IMR-90 (cell line): ENCODE measurements around the gene BBS7. TPM values are rescaled to one million over a fixed set of nuclear protein-coding genes. Genes with fewer than 3 reads are reported as not detected.

Source experiments
- ATAC-seq: fragments of 200-7000 bp; cut with Tn5 transposase; 2 replicates; pipeline ENCODE4 v1.9.1; 2020; ENCODE audit warnings: low read depth, mild to moderate bottlenecking, moderate library complexity
- BruUV-seq: library from RNA; stranded (reverse); fragments of 400-500 nt; replicated peaks from 2 replicates; lab custom pipeline; 2021; lab: Mats Ljungman, UMichigan
- CTCF ChIA-PET: fragments of 300-600 bp; formaldehyde crosslinking; extraction: SDS; loops from one replicate; lab custom pipeline; 2021; ENCODE audit warnings: antibody characterized with exemption; lab: Yijun Ruan, JAX
- POLR2A ChIA-PET: fragments of 300-600 bp; sonication (Branson Sonifier 250); formaldehyde crosslinking; loops from one replicate; lab custom pipeline; 2022; ENCODE audit warnings: antibody characterized with exemption; ENCODE audit not compliant: unreplicated experiment; lab: Charles Lee
- DNase-seq: peaks from one replicate; pipeline ENCODE4 v3.0.0; 2013
- H2AFZ ChIP-seq: replicated peaks from 2 replicates; pipeline ENCODE3; 2013; ENCODE audit warnings: low read length, mild to moderate bottlenecking; ENCODE audit not compliant: poor library complexity
- H2AK5ac ChIP-seq: 2 replicates; pipeline ENCODE4 v1.6.1; 2013; ENCODE audit warnings: low read depth, low read length, inconsistent platforms
- H2AK9ac ChIP-seq: replicated peaks from 2 replicates; pipeline ENCODE3; 2013; ENCODE audit warnings: mild to moderate bottlenecking, low read depth, low read length, moderate library complexity; ENCODE audit not compliant: poor library complexity
- H2BK120ac ChIP-seq: 2 replicates; pipeline ENCODE4 v1.6.1; 2013; ENCODE audit warnings: low read depth, low read length, inconsistent platforms
- H2BK15ac ChIP-seq: 3 replicates; pipeline ENCODE4 v1.6.1; 2013; ENCODE audit warnings: low read depth, low read length, inconsistent platforms
- H2BK20ac ChIP-seq: 2 replicates; pipeline ENCODE4 v1.6.1; 2013; ENCODE audit warnings: low read depth, mild to moderate bottlenecking, inconsistent platforms, low read length, moderate library complexity
- H2BK5ac ChIP-seq: 2 replicates; pipeline ENCODE4 v1.6.1; 2013; ENCODE audit warnings: mild to moderate bottlenecking, low read depth, low read length, inconsistent platforms; ENCODE audit not compliant: poor library complexity, severe bottlenecking
- H3K14ac ChIP-seq: replicated peaks from 2 replicates; pipeline ENCODE4 v1.6.1; 2013; ENCODE audit warnings: low read depth, low read length, inconsistent platforms
- H3K18ac ChIP-seq: 2 replicates; pipeline ENCODE4 v1.6.1; 2013; ENCODE audit warnings: low read depth, low read length, control low read depth
- H3K23ac ChIP-seq: 2 replicates; pipeline ENCODE4 v1.6.1; 2013; ENCODE audit warnings: low read depth, low read length, inconsistent platforms
- H3K27ac ChIP-seq: 2 replicates; pipeline ENCODE4 v1.5.1; 2013; ENCODE audit warnings: mild to moderate bottlenecking, control low read depth, low read length; ENCODE audit not compliant: insufficient read depth
- H3K27me3 ChIP-seq: 2 replicates; pipeline ENCODE4 v1.6.1; 2013; ENCODE audit warnings: low read length; ENCODE audit not compliant: control insufficient read depth, insufficient read depth
- H3K36me3 ChIP-seq: 2 replicates; pipeline ENCODE4 v1.6.1; 2013; ENCODE audit warnings: low read length, mixed read lengths; ENCODE audit not compliant: control insufficient read depth, insufficient read depth
- H3K4ac ChIP-seq: 2 replicates; pipeline ENCODE4 v1.6.1; 2013; ENCODE audit warnings: low read depth, low read length, inconsistent platforms
- H3K4me1 ChIP-seq: 2 replicates; pipeline ENCODE4 v1.6.1; 2013; ENCODE audit warnings: low read length, mixed read lengths; ENCODE audit not compliant: control insufficient read depth, insufficient read depth
- H3K4me2 ChIP-seq: 2 replicates; pipeline ENCODE4 v1.6.1; 2013; ENCODE audit warnings: low read depth, mild to moderate bottlenecking, control low read depth, low read length, moderate library complexity
- H3K4me3 ChIP-seq: 2 replicates; pipeline ENCODE4 v1.5.1; 2013; ENCODE audit warnings: low read depth, mild to moderate bottlenecking, control low read depth, low read length, moderate library complexity; ENCODE audit not compliant: insufficient read depth
- H3K56ac ChIP-seq: 2 replicates; pipeline ENCODE4 v1.6.1; 2013; ENCODE audit warnings: low read length, inconsistent platforms; ENCODE audit not compliant: insufficient read depth; ENCODE audit errors: extremely low read depth
- H3K79me1 ChIP-seq, 2 experiments: 2 replicates each; pipeline ENCODE4 v1.6.1; 2013; ENCODE audit warnings: low read length in 2 of 2, inconsistent platforms in 1 of 2, low read depth in 1 of 2
- H3K9ac ChIP-seq: 2 replicates; pipeline ENCODE4 v1.6.1; 2013; ENCODE audit warnings: low read depth, low read length, control low read depth
- H3K9me1 ChIP-seq: 2 replicates; pipeline ENCODE4 v1.6.1; 2013; ENCODE audit warnings: low read length, inconsistent platforms; ENCODE audit not compliant: insufficient read depth
- H3K9me3 ChIP-seq: 2 replicates; pipeline ENCODE4 v1.6.1; 2013; ENCODE audit warnings: low read length; ENCODE audit not compliant: control insufficient read depth, insufficient read depth
- H4K20me1 ChIP-seq: 2 replicates; pipeline ENCODE4 v1.6.1; 2013; ENCODE audit warnings: low read length, inconsistent platforms; ENCODE audit not compliant: insufficient read depth
- H4K5ac ChIP-seq: 2 replicates; pipeline ENCODE4 v1.6.1; 2013; ENCODE audit warnings: mild to moderate bottlenecking, low read depth, low read length, control low read depth
- H4K8ac ChIP-seq, 2 experiments: 2 replicates each; pipeline ENCODE4 v1.6.1; 2013; ENCODE audit warnings: low read depth in 2 of 2, low read length in 2 of 2, control low read depth in 1 of 2, inconsistent platforms in 1 of 2
- H4K91ac ChIP-seq: 2 replicates; pipeline ENCODE4 v1.6.1; 2013; ENCODE audit warnings: low read depth, low read length, inconsistent platforms; ENCODE audit not compliant: insufficient read depth
- BHLHE40 ChIP-seq: fragments of 150-350 bp; IDR thresholded peaks from 2 replicates; pipeline ENCODE4 v1.6.1; 2016; ENCODE audit warnings: mild to moderate bottlenecking, low read depth, low read length
- CEBPB ChIP-seq: IDR thresholded peaks from 2 replicates; pipeline ENCODE4 v1.6.1; 2012; ENCODE audit warnings: low read depth, low read length, improper control_type of control experiment
- CHD1 ChIP-seq: IDR thresholded peaks from 2 replicates; pipeline ENCODE4 v1.6.1; 2012; ENCODE audit warnings: low read depth, low read length, improper control_type of control experiment
- CTCF ChIP-seq: conservative IDR thresholded peaks from 2 replicates; pipeline ENCODE4 v1.5.1; 2012; ENCODE audit warnings: mild to moderate bottlenecking, low read depth, low read length, improper control_type of control experiment
- FOS ChIP-seq: fragments of 150-350 bp; IDR thresholded peaks from 2 replicates; pipeline ENCODE4 v1.6.1; 2016; ENCODE audit warnings: low read depth, low read length
- MAFK ChIP-seq: IDR thresholded peaks from 2 replicates; pipeline ENCODE4 v1.6.1; 2012; ENCODE audit warnings: low read depth, low read length, improper control_type of control experiment
- MAZ ChIP-seq: IDR thresholded peaks from 2 replicates; pipeline ENCODE4 v1.6.1; 2012; ENCODE audit warnings: low read depth, mild to moderate bottlenecking, low read length, improper control_type of control experiment, moderate library complexity, borderline replicate concordance
- MXI1 ChIP-seq: IDR thresholded peaks from 2 replicates; pipeline ENCODE4 v1.6.1; 2012; ENCODE audit warnings: low read depth, mild to moderate bottlenecking, low read length, moderate library complexity, borderline replicate concordance
- NFE2L2 ChIP-seq: fragments of 150-350 bp; IDR thresholded peaks from 2 replicates; pipeline ENCODE4 v1.6.1; 2016; ENCODE audit warnings: low read depth, mild to moderate bottlenecking, low read length
- POLR2A ChIP-seq: IDR thresholded peaks from 2 replicates; pipeline ENCODE4 v1.6.1; 2012; ENCODE audit warnings: mild to moderate bottlenecking, low read depth, low read length
- RAD21 ChIP-seq: IDR thresholded peaks from 2 replicates; pipeline ENCODE4 v1.6.1; 2012; ENCODE audit warnings: low read length, improper control_type of control experiment
- RCOR1 ChIP-seq: IDR thresholded peaks from 2 replicates; pipeline ENCODE4 v1.6.1; 2012; ENCODE audit warnings: mild to moderate bottlenecking, low read length, improper control_type of control experiment; ENCODE audit not compliant: insufficient replicate concordance
- RFX5 ChIP-seq: IDR thresholded peaks from 2 replicates; pipeline ENCODE4 v1.8.0; 2012; ENCODE audit warnings: low read depth, mild to moderate bottlenecking, low read length, moderate library complexity
- SMC3 ChIP-seq: fragments of 150-350 bp; IDR thresholded peaks from 2 replicates; pipeline ENCODE4 v1.6.1; 2016; ENCODE audit warnings: low read depth, mild to moderate bottlenecking, antibody characterized with exemption, low read length, moderate library complexity
- USF2 ChIP-seq: fragments of 150-350 bp; IDR thresholded peaks from 2 replicates; pipeline ENCODE4 v1.6.1; 2017; ENCODE audit warnings: mild to moderate bottlenecking, antibody characterized with exemption, low read length, low read depth
- WGBS, 2 experiments: methylation state at CpG; one replicate each; pipeline versions ENCODE4 v1.1.5 to v1.1.7; 2013; ENCODE audit warnings: missing lambda C conversion rate in 2 of 2; ENCODE audit not compliant: insufficient read length in 1 of 2; ENCODE audit errors: extremely low coverage in 2 of 2; 5-methylcytosine and 5-hydroxymethylcytosine counted together
- dilution Hi-C: fragments of 300-500 bp; cut with HindIII; formaldehyde crosslinking; loops from one replicate; pipeline ENCODE4 v1.14.3; 2018; ENCODE audit warnings: low sequenced_read_pairs; ENCODE audit not compliant: unreplicated experiment
- in situ Hi-C: fragments of 300-500 bp; cut with MboI; formaldehyde crosslinking; loops from 3 replicates; pipeline ENCODE4 v1.14.3; 2019; ENCODE audit warnings: low sequenced_read_pairs, inconsistent platforms, mixed read lengths
- intact Hi-C: fragments of 100-400 bp; cut with micrococcal nuclease; formaldehyde crosslinking; loops from 2 replicates; pipeline ENCODE4 v1.10.0; 2022
- polyA plus RNA-seq, 3 experiments: library from polyadenylated mRNA; depleted of rRNA; stranded (reverse); fragments of >200 nt; gene quantifications; 2 replicates each; pipeline ENCODE4 v1.2.3, GENCODE V29; 2012; ENCODE audit warnings: low replicate concordance in 1 of 3
- total RNA-seq: library from RNA; depleted of rRNA; stranded (reverse); fragments of >200 nt; gene quantifications from 2 replicates; pipeline ENCODE4 v1.2.3, GENCODE V29; 2012

Gene BBS7
- total and polyA plus RNA-seq, 2 of the 4 experiments (the other 2 are of a cell fraction): 23.0 to 32.3 TPM

GRCh38 chr4:121800961-121801714, 69.1 kb downstream of the BBS7 start, which contains the start of gene EXOSC9:
Gene EXOSC9 (plus strand): TSS chr4:121801323. CDS start chr4:121801425, 102 bp downstream.
- Histone ChIP-seq H2AFZ (peak within 1 kb of the TSS; percentile 97), H3K27me3 (no peaks in the 10 kb centered on the region), H3K56ac (peak within 1 kb of the TSS; percentile 94), H3K14ac (peak within 1 kb of the TSS; percentile 98), H3K4me3 (peak within 1 kb of the TSS; percentile 67), H3K27ac (peak within 1 kb of the TSS; percentile 89), H3K9me1 (0 out of 2 replicates have a peak, but pooled peaks cover 2% of the 10 kb centered on the region), H3K23ac (peak within 1 kb of the TSS; percentile 94), H3K9ac (peak within 1 kb of the TSS; percentile 94), H2BK15ac (peak within 1 kb of the TSS; percentile 91; the same call in 2 of the 3 replicates), H2AK9ac (peak within 1 kb of the TSS; percentile 67), H2BK5ac (peak within 1 kb of the TSS; percentile 91), H3K18ac (peak within 1 kb of the TSS; percentile 80), H3K9me3 (no peaks in the 10 kb centered on the region), H4K8ac (peak within 1 kb of the TSS; percentile 98 to 99), H2AK5ac (peak within 1 kb of the TSS; percentile 38), H3K79me1 (peaks cover 14 to 18% of the 10 kb centered on the region in 2 experiments; a peak in 3 of 4 replicates), H2BK20ac (peak within 1 kb of the TSS; percentile 72), H4K5ac (peak within 1 kb of the TSS; percentile 94), H3K36me3 (peaks cover 10% of the 10 kb centered on the region), H2BK120ac (peak within 1 kb of the TSS; percentile 79), H3K4me2 (peak within 1 kb of the TSS; percentile 89), H3K4me1 (peaks cover 2% of the 10 kb centered on the region; the same call in 1 of the 2 replicates), H3K4ac (peak within 1 kb of the TSS; percentile 92), H4K20me1 (no peaks in the 10 kb centered on the region), H4K91ac (peak within 1 kb of the TSS; percentile 89)
- CTCF ChIA-PET: no interaction called here
- dilution Hi-C loops: no loop called here
- ATAC-seq: peak; percentile 93
- intact Hi-C loops: loop anchor here (5.0 kb wide), 1 partner anchor 119 kb away; no protein-coding TSS in a partner anchor
- POLR2A ChIA-PET: no interaction called here
- in situ Hi-C loops: loop anchor here (10.0 kb wide), 1 partner anchor 116 kb away; no protein-coding TSS in a partner anchor
- peak; percentile 94 for DNase-seq
- WGBS, 2 experiments: 1% methylated on average over 27 of the region's 48 CpGs; no CpG with 5 or more reads in 1 of the 2 experiments
- BruUV-seq: TSS peak; percentile 75
- no peak; the same call in 1 of the 2 replicates for TF ChIP-seq MAZ
- TF ChIP-seq POLR2A: peak; percentile 88
- TF ChIP-seq MAFK: no peak
- TF ChIP-seq MXI1: peak; percentile 81
- TF ChIP-seq USF2: peak; percentile 23; the same call in 1 of the 2 replicates
- 0 out of 2 replicates have a peak, but pooled peaks have one; percentile 5 for TF ChIP-seq RAD21
- no peak for TF ChIP-seq RCOR1
- peak; percentile 86 for TF ChIP-seq CEBPB
- no peak for TF ChIP-seq SMC3
- no peak for TF ChIP-seq FOS
- TF ChIP-seq RFX5: no peak
- no peak for TF ChIP-seq NFE2L2
- no peak for TF ChIP-seq BHLHE40
- no peak for TF ChIP-seq CTCF
- TF ChIP-seq CHD1: no peak
